Gastrocnemius medialis (tissue), 4 donors: ENCODE results near the gene COL4A1. TPM values are rescaled to one million over a fixed set of nuclear protein-coding genes. Genes with fewer than 3 reads are reported as not detected.

Experiments
- ATAC-seq, 2 donors: fragments of 150-250 bp; one replicate each; pipeline ENCODE4 v1.9.1; 2016
- DNase-seq, 2 donors: peaks; one replicate each; pipeline ENCODE4 v3.0.0-alpha.2; 2019
- H3K27ac ChIP-seq, 4 donors: fragments of 200-600 bp; sonication (generic); 1 replicate in 1 of 4; 2 replicates in 3 of 4; pipeline ENCODE4 v1.5.1; 2016 to 2018; ENCODE audit warnings: mild to moderate bottlenecking in 2 of 4, moderate library complexity in 1 of 4
- H3K27me3 ChIP-seq, 3 donors: fragments of 200-600 bp; sonication (generic) in 2 of 3; 1 replicate in 1 of 3; 2 replicates in 2 of 3; pipeline versions ENCODE4 v1.5.1 to v1.6.0; 2016 to 2019; ENCODE audit warnings: mild to moderate bottlenecking in 1 of 3, moderate library complexity in 1 of 3
- H3K36me3 ChIP-seq, 2 donors: fragments of 200-600 bp; sonication (generic) in 1 of 2; one replicate each; pipeline ENCODE4 v1.5.1; 2017 to 2018
- H3K4me1 ChIP-seq, 2 donors: fragments of 200-600 bp; sonication (generic) in 1 of 2; one replicate each; pipeline ENCODE4 v1.5.1; 2016 to 2017; ENCODE audit warnings: mild to moderate bottlenecking in 2 of 2
- H3K4me3 ChIP-seq, 4 donors: fragments of 200-600 bp; sonication (generic) in 3 of 4; 1 replicate in 1 of 4; 2 replicates in 3 of 4; pipeline ENCODE4 v1.5.1; 2016 to 2019; ENCODE audit warnings: mild to moderate bottlenecking in 2 of 4
- H3K9me3 ChIP-seq, 3 donors: fragments of 200-600 bp; sonication (generic) in 2 of 3; 1 replicate in 1 of 3; 2 replicates in 2 of 3; pipeline ENCODE4 v1.5.1; 2016 to 2019
- CTCF ChIP-seq, 5 experiments: fragments of 450-650 bp in 3 of 5; fragments of 200-600 bp in 2 of 5; sonication (generic) in 2 of 5; IDR thresholded peaks in 4 of 5; conservative IDR thresholded peaks in 1 of 5; 1 replicate in 4 of 5; 2 replicates in 1 of 5; pipeline ENCODE4 v1.5.1; 2016 to 2019; ENCODE audit warnings: antibody characterized with exemption in 5 of 5, mild to moderate bottlenecking in 3 of 5, moderate library complexity in 3 of 5
- POLR2A ChIP-seq, 2 donors: fragments of 450-650 bp; IDR thresholded peaks; one replicate each; pipeline ENCODE4 v1.6.1; 2017; ENCODE audit warnings: antibody characterized with exemption in 2 of 2, mild to moderate bottlenecking in 2 of 2, moderate library complexity in 2 of 2
- in situ Hi-C, 4 donors: fragments of 200-750 bp; cut with MboI; loops; one replicate each; pipeline versions ENCODE4 v1.15.0 to v1.8.0; 2017; ENCODE audit warnings: low sequenced_read_pairs in 4 of 4
- intact Hi-C: fragments of 100-400 bp; cut with DNase I; formaldehyde crosslinking; loops from one replicate; pipeline ENCODE4 v1.15.1; 2023; ENCODE audit warnings: low total_unique reads
- total RNA-seq, 4 donors: library from RNA; depleted of rRNA; stranded (reverse); fragments of >200 nt; gene quantifications; one replicate each; pipeline versions ENCODE4 v1.1.0 to v1.2.3, GENCODE V29; 2016

The COL4A1 gene
- total RNA-seq, 4 donors from 2014 or later, result 60.5 to 127 (median 120) TPM

GRCh38 chr13:110338441-110339101 is 31.6 kb upstream of the COL4A1 start:
- H3K27me3 ChIP-seq, result no peaks in the 10 kb centered on the region
- peak overlapping the region; percentile 70 to 78 (median 76) for H3K27ac ChIP-seq
- peaks cover 23 to 54% of the 10 kb centered on the region in 2 donors for H3K4me1 ChIP-seq
- TF ChIP-seq CTCF (IDR thresholded peaks at IDR 0.05 in 4 of 5, conservative IDR thresholded peaks at IDR 0.05 in 1 of 5) (no peak), POLR2A (IDR thresholded peaks at IDR 0.05) (no peak)
- ATAC-seq (peak; percentile 17 to 51), DNase-seq (peak in 1 of 2 donors; percentile 51)
- no peaks in the 10 kb centered on the region for H3K36me3 ChIP-seq
- in situ Hi-C loops (no loop called here), intact Hi-C loops (no loop called here)
- no peaks in the 10 kb centered on the region for H3K9me3 ChIP-seq
- H3K4me3 ChIP-seq, result no peak overlapping the region

DNA sequence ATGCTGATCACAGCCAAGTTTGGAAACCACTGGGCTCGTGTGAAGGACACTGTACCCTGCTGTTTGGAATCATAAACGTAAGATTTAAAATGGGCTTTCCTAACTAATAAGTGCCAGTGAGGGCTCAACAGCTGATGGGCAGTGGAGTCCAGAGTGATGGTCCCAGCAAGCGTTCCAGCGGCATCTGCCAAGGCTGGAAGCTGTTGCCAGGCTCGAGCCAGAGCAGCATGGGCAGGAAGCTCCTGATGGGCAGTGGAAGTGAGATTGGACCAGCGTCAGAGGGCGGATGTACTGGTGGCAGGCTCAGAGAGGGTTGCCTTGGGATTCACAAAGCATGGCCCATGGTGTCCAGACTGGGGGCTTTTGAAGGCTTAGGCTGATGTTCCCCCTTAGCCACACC is 30.3 kb upstream of the COL4A1 start:
- DNase-seq (no peak), ATAC-seq (no peak)
- peak overlapping the region; percentile 70 to 78 (median 76) for H3K27ac ChIP-seq
- no peak for TF ChIP-seq CTCF (IDR thresholded peaks at IDR 0.05 in 4 of 5, conservative IDR thresholded peaks at IDR 0.05 in 1 of 5)
- no peak for TF ChIP-seq POLR2A (IDR thresholded peaks at IDR 0.05)
- no peaks in the 10 kb centered on the region for H3K27me3 ChIP-seq
- no peaks in the 10 kb centered on the region for H3K36me3 ChIP-seq
- H3K4me1 ChIP-seq, result peaks cover 23 to 54% of the 10 kb centered on the region in 2 donors
- intact Hi-C loops (no loop called here), in situ Hi-C loops (no loop called here)
- no peaks in the 10 kb centered on the region for H3K9me3 ChIP-seq
- H3K4me3 ChIP-seq, result no peak overlapping the region

- Histone ChIP-seq H3K36me3 (no peaks in the 10 kb centered on the region), H3K4me1 (peaks cover 23 to 54% of the 10 kb centered on the region in 2 donors), H3K27me3 (no peaks in the 10 kb centered on the region), H3K9me3 (no peaks in the 10 kb centered on the region), H3K4me3 (no peak overlapping the region), H3K27ac (peak overlapping the region; percentile 70 to 78 (median 76))
- ATAC-seq (no peak), DNase-seq (no peak)
- in situ Hi-C loops (no loop called here), intact Hi-C loops (no loop called here)
- no peak for TF ChIP-seq POLR2A (IDR thresholded peaks at IDR 0.05)
- no peak for TF ChIP-seq CTCF (IDR thresholded peaks at IDR 0.05 in 4 of 5, conservative IDR thresholded peaks at IDR 0.05 in 1 of 5)
Measured at GRCh38 chr13:110336681-110337080, 29.7 kb upstream of the COL4A1 start.

GRCh38 chr13:110336108-110336507 is 29.2 kb upstream of the COL4A1 start:
- Histone ChIP-seq H3K4me3 (no peak overlapping the region), H3K9me3 (no peaks in the 10 kb centered on the region), H3K36me3 (no peaks in the 10 kb centered on the region), H3K4me1 (peaks cover 23 to 48% of the 10 kb centered on the region in 2 donors), H3K27ac (peak overlapping the region in 3 of 4 donors; percentile 4 to 76 (median 75)), H3K27me3 (no peaks in the 10 kb centered on the region)
- ATAC-seq, result no peak
- TF ChIP-seq POLR2A (IDR thresholded peaks at IDR 0.05), result no peak
- no peak for TF ChIP-seq CTCF (IDR thresholded peaks at IDR 0.05 in 4 of 5, conservative IDR thresholded peaks at IDR 0.05 in 1 of 5)
- DNase-seq, result no peak
- intact Hi-C loops, result no loop called here
- in situ Hi-C loops, result no loop called here
